Inflammatory macrophage treated with lipopolysaccharide for 4 hours (primary cell): ENCODE measurements around the gene TPSB2.

Experiments
- DNase-seq: peaks from one replicate; pipeline ENCODE4 v3.0.0-alpha.2; 2020

TPSB2 gene

GRCh38 chr16:1181404-1182315 lies 48.3 kb downstream of the TPSB2 start:
- no peak for DNase-seq

GRCh38 chr16:1180549-1181403 lies 49.2 kb downstream of the TPSB2 start:
- no peak for DNase-seq
